Panc1 (cell line): ENCODE measurements around the gene PLGRKT. TPM values are rescaled to one million over a fixed set of nuclear protein-coding genes. Genes with fewer than 3 reads are reported as not detected.

ENCODE experiments used
- ATAC-seq: fragments of 200-7000 bp; cut with Tn5 transposase; 2 replicates; pipeline ENCODE4 v1.9.1; 2020; ENCODE audit warnings: mild to moderate bottlenecking, moderate library complexity
- BruUV-seq: library from RNA; stranded (reverse); fragments of 400-500 nt; replicated peaks from 2 replicates; lab custom pipeline; 2021; lab: Mats Ljungman, UMichigan
- CTCF ChIA-PET: fragments of 300-600 bp; sonication (Branson Sonifier 250); formaldehyde crosslinking; loops from one replicate; lab custom pipeline; 2022; ENCODE audit warnings: antibody characterized with exemption; lab: Charles Lee
- POLR2A ChIA-PET: fragments of 300-600 bp; sonication (Branson Sonifier 250); formaldehyde crosslinking; loops from one replicate; lab custom pipeline; 2022; ENCODE audit warnings: antibody characterized with exemption; lab: Charles Lee
- DNase-seq: peaks from one replicate; pipeline ENCODE4 v3.0.0-alpha.2; 2010; ENCODE audit warnings: low read depth, low spot score
- H3K27ac ChIP-seq: 2 replicates; pipeline ENCODE4 v1.5.1; 2011; ENCODE audit warnings: mild to moderate bottlenecking, low read length, inconsistent platforms
- H3K27me3 ChIP-seq: fragments of 200-500 bp; sonication (Bioruptor generic); 2 replicates; pipeline ENCODE4 v1.6.0; 2014; ENCODE audit warnings: low read length, inconsistent platforms; ENCODE audit not compliant: control insufficient read depth, insufficient read depth
- H3K36me3 ChIP-seq: fragments of 200-500 bp; sonication (Bioruptor generic); 2 replicates; pipeline ENCODE4 v1.5.1; 2014; ENCODE audit warnings: inconsistent platforms, mild to moderate bottlenecking, low read length, moderate library complexity; ENCODE audit not compliant: control insufficient read depth, insufficient read depth
- H3K4me1 ChIP-seq: 2 replicates; pipeline ENCODE4 v1.5.1; 2011; ENCODE audit warnings: inconsistent platforms, mild to moderate bottlenecking, low read length, moderate library complexity; ENCODE audit not compliant: control insufficient read depth, insufficient read depth
- H3K4me3 ChIP-seq, 2 experiments: 2 replicates each; pipeline ENCODE4 v1.5.1; 2011 to 2012; ENCODE audit warnings: low read depth in 2 of 2, low read length in 2 of 2, mild to moderate bottlenecking in 2 of 2, inconsistent platforms in 1 of 2, moderate library complexity in 1 of 2
- H3K9me3 ChIP-seq: fragments of 200-500 bp; sonication (Bioruptor generic); 2 replicates; pipeline ENCODE4 v1.5.1; 2014; ENCODE audit warnings: low read depth, mild to moderate bottlenecking, inconsistent platforms, low read length, moderate library complexity; ENCODE audit not compliant: control insufficient read depth, insufficient read depth
- POLR2AphosphoS5 ChIP-seq: IDR thresholded peaks from 2 replicates; pipeline ENCODE4 v1.6.1; 2012; ENCODE audit warnings: mild to moderate bottlenecking, low read depth, low read length, moderate library complexity
- SIN3A ChIP-seq: IDR thresholded peaks from 2 replicates; pipeline ENCODE4 v1.6.1; 2012; ENCODE audit warnings: low read depth, mild to moderate bottlenecking, low read length, moderate library complexity, borderline replicate concordance; ENCODE audit not compliant: insufficient read depth
- TCF7L2 ChIP-seq: IDR thresholded peaks from 2 replicates; pipeline ENCODE4 v1.6.1; 2011; ENCODE audit warnings: mild to moderate bottlenecking, low read depth, low read length, inconsistent platforms
- in situ Hi-C: cut with HindIII; loops from 2 replicates; pipeline ENCODE4 v1.10.0; 2016; ENCODE audit warnings: low sequenced_read_pairs, low pct_unique_long_range_greater_than_20kb
- intact Hi-C: fragments of 100-400 bp; cut with micrococcal nuclease; formaldehyde crosslinking; loops from one replicate; pipeline ENCODE4 v1.10.0; 2022; ENCODE audit not compliant: unreplicated experiment
- total RNA-seq: library from RNA; stranded (reverse); gene quantifications from one replicate; pipeline ENCODE4 v1.2.1, GENCODE V29; 2021; ENCODE audit not compliant: unreplicated experiment
- TF ChIP-seq, protein P1 (sequence below), 2 experiments: IDR thresholded peaks; 2 replicates each; pipeline ENCODE4 v1.6.1; 2011 to 2012; ENCODE audit warnings: low read depth in 2 of 2, control low read depth in 1 of 2, low read length in 1 of 2, mild to moderate bottlenecking in 1 of 2, moderate library complexity in 1 of 2; ENCODE audit not compliant: insufficient read depth in 1 of 2
- TF ChIP-seq, protein P2 (sequence below): fragments of 450-650 bp; IDR thresholded peaks from 2 replicates; pipeline ENCODE4 v1.5.1; 2017; ENCODE audit warnings: mild to moderate bottlenecking

PLGRKT gene
- total RNA-seq, 1 experiment from 2014 or later: 9.3 TPM

DNA sequence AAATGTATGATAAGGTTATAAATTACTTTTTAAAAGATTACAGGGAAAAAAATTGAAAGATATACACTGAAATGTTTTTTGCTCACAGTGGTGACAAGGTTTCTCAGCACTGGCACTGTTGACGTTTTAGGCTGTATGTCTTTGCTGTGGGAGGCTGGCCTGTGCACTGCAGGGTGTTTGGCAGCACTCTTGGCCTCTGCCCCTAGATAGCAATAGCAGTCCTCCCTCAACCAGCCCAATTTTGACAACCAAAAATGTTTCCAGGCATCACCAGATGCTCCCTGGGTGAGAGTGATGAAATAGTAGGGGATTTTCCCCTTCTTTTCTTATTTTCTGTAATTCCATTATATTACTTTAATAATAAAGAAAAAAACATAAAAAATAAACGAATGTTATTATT lies 15.9 kb upstream of the PLGRKT start:
- ChIA-PET CTCF (no interaction called here), POLR2A (no interaction called here)
- intact Hi-C loops (no loop called here), in situ Hi-C loops (no loop called here)
- H3K27me3 ChIP-seq: no peaks in the 10 kb centered on the region
- no peaks in the 10 kb centered on the region for H3K36me3 ChIP-seq
- TF ChIP-seq TCF7L2 (no peak), POLR2AphosphoS5 (no peak), SIN3A (no peak)
- TF ChIP-seq, protein P1, sequence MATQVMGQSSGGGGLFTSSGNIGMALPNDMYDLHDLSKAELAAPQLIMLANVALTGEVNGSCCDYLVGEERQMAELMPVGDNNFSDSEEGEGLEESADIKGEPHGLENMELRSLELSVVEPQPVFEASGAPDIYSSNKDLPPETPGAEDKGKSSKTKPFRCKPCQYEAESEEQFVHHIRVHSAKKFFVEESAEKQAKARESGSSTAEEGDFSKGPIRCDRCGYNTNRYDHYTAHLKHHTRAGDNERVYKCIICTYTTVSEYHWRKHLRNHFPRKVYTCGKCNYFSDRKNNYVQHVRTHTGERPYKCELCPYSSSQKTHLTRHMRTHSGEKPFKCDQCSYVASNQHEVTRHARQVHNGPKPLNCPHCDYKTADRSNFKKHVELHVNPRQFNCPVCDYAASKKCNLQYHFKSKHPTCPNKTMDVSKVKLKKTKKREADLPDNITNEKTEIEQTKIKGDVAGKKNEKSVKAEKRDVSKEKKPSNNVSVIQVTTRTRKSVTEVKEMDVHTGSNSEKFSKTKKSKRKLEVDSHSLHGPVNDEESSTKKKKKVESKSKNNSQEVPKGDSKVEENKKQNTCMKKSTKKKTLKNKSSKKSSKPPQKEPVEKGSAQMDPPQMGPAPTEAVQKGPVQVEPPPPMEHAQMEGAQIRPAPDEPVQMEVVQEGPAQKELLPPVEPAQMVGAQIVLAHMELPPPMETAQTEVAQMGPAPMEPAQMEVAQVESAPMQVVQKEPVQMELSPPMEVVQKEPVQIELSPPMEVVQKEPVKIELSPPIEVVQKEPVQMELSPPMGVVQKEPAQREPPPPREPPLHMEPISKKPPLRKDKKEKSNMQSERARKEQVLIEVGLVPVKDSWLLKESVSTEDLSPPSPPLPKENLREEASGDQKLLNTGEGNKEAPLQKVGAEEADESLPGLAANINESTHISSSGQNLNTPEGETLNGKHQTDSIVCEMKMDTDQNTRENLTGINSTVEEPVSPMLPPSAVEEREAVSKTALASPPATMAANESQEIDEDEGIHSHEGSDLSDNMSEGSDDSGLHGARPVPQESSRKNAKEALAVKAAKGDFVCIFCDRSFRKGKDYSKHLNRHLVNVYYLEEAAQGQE (IDR thresholded peaks at IDR 0.05; ENCODE audit: insufficient read depth in 1 of 2, low read depth in 2 of 2, low read length in 1 of 2): no peak
- TF ChIP-seq, protein P2, sequence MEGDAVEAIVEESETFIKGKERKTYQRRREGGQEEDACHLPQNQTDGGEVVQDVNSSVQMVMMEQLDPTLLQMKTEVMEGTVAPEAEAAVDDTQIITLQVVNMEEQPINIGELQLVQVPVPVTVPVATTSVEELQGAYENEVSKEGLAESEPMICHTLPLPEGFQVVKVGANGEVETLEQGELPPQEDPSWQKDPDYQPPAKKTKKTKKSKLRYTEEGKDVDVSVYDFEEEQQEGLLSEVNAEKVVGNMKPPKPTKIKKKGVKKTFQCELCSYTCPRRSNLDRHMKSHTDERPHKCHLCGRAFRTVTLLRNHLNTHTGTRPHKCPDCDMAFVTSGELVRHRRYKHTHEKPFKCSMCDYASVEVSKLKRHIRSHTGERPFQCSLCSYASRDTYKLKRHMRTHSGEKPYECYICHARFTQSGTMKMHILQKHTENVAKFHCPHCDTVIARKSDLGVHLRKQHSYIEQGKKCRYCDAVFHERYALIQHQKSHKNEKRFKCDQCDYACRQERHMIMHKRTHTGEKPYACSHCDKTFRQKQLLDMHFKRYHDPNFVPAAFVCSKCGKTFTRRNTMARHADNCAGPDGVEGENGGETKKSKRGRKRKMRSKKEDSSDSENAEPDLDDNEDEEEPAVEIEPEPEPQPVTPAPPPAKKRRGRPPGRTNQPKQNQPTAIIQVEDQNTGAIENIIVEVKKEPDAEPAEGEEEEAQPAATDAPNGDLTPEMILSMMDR: no peak
- H3K4me3 ChIP-seq: no peak overlapping the region
- no peaks in the 10 kb centered on the region for H3K4me1 ChIP-seq
- H3K27ac ChIP-seq: no peak overlapping the region
- no peaks in the 10 kb centered on the region for H3K9me3 ChIP-seq
- no peak for DNase-seq
- no TSS peak for BruUV-seq
- ATAC-seq: no peak

DNA sequence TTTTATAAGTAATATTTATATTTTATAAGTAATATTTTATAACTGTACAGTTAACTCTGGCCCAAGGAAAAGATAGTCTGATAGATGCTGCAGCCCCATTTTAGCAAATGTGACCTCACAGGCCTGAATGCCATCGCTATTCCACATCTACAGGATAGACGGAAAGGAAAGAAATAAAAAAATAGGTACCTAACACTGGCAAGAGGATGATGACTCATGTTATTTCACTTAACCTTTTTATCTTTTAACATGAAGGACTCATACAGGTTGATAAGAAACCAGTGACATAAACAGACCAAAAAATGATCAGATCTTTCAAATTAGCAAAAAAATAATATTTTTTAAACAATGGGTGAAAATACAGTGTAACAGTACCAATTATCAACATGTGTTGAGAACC lies 15.3 kb upstream of the PLGRKT start:
- Histone ChIP-seq H3K36me3 (no peaks in the 10 kb centered on the region), H3K9me3 (no peaks in the 10 kb centered on the region), H3K27ac (no peak overlapping the region), H3K4me3 (no peak overlapping the region), H3K4me1 (no peaks in the 10 kb centered on the region), H3K27me3 (no peaks in the 10 kb centered on the region)
- TF ChIP-seq, protein P2: no peak
- TF ChIP-seq SIN3A: no peak
- TF ChIP-seq POLR2AphosphoS5: no peak
- TF ChIP-seq, protein P1 (IDR thresholded peaks at IDR 0.05; ENCODE audit: insufficient read depth in 1 of 2, low read depth in 2 of 2, low read length in 1 of 2): no peak
- TF ChIP-seq TCF7L2: no peak
- no TSS peak for BruUV-seq
- CTCF ChIA-PET: no interaction called here
- intact Hi-C loops (no loop called here), in situ Hi-C loops (no loop called here)
- ATAC-seq (no peak), DNase-seq (no peak)
- POLR2A ChIA-PET: no interaction called here
